ENCODE measurements around the gene MTHFSD.

The MTHFSD gene

GRCh38 chr16:86545481-86545880 is 9.6 kb downstream of the MTHFSD start:
- no peak for TF ChIP-seq CTCF (IDR thresholded peaks at IDR 0.05)
- Histone ChIP-seq H3K4me3 (no peak overlapping the region), H3K27ac (no peak overlapping the region)
- no peak for DNase-seq (ENCODE audit: low spot score)

GRCh38 chr16:86542756-86543750 is 12.0 kb downstream of the MTHFSD start:
- TF ChIP-seq CTCF (IDR thresholded peaks at IDR 0.05), result no peak
- H3K27ac ChIP-seq, result no peak overlapping the region
- H3K4me3 ChIP-seq, result no peak overlapping the region
- no peak for DNase-seq (ENCODE audit: low spot score)

GRCh38 chr16:86541560-86541959 is 13.5 kb downstream of the MTHFSD start:
- TF ChIP-seq CTCF (IDR thresholded peaks at IDR 0.05), result no peak

GRCh38 chr16:86540894-86541293 is 14.1 kb downstream of the MTHFSD start:
- no peak for TF ChIP-seq CTCF (IDR thresholded peaks at IDR 0.05)
- H3K4me3 ChIP-seq, result no peak overlapping the region
- DNase-seq (ENCODE audit: low spot score), result no peak
- no peak overlapping the region for H3K27ac ChIP-seq

More at GRCh38 chr16:86541560-86541959, 13.5 kb downstream of the MTHFSD start:
- no peak overlapping the region for H3K4me3 ChIP-seq
- H3K27ac ChIP-seq, result no peak overlapping the region
- DNase-seq (ENCODE audit: low spot score), result no peak

- no peak for TF ChIP-seq CTCF (IDR thresholded peaks at IDR 0.05)
- no peak overlapping the region for H3K4me3 ChIP-seq
- H3K27ac ChIP-seq, result no peak overlapping the region
- DNase-seq (ENCODE audit: low spot score), result no peak
Observed at GRCh38 chr16:86538196-86538780, 16.7 kb downstream of the MTHFSD start.

- Histone ChIP-seq H3K4me3 (no peak overlapping the region), H3K27ac (no peak overlapping the region)
- TF ChIP-seq CTCF (IDR thresholded peaks at IDR 0.05), result no peak
- DNase-seq (ENCODE audit: low spot score), result no peak
Observed at GRCh38 chr16:86537486-86537885, 17.5 kb downstream of the MTHFSD start.

Measured in coronary artery (tissue), 2 donors.